Epithelial cell of esophagus (primary cell): ENCODE measurements around the gene TEKT4.
A peak's percentile ranks its signal among the peaks of the same experiment; 100 is the strongest.
"Not testable (repeated sequence)": the region's sequence is repeated elsewhere in the genome, so short reads cannot be mapped to it uniquely, and the experiment has no call there.

ENCODE experiments used
- DNase-seq: peaks from one replicate; pipeline ENCODE4 v3.0.0; 2010; ENCODE audit warnings: low read depth
- H3K4me3 ChIP-seq: 2 replicates; pipeline ENCODE4 v1.5.1; 2011; ENCODE audit warnings: mild to moderate bottlenecking, low read length, control low read depth
- TF ChIP-seq, protein P1 (sequence below): IDR thresholded peaks from 2 replicates; pipeline ENCODE4 v1.5.1; 2011; ENCODE audit warnings: low read depth, mild to moderate bottlenecking, low read length, control low read depth, inconsistent platforms; ENCODE audit not compliant: insufficient read depth; ENCODE audit errors: missing control alignments

Gene TEKT4

GRCh38 chr2:94879982-94880377, 8.8 kb downstream of the TEKT4 start:
- no peak overlapping the region for H3K4me3 ChIP-seq
- TF ChIP-seq, protein P1, sequence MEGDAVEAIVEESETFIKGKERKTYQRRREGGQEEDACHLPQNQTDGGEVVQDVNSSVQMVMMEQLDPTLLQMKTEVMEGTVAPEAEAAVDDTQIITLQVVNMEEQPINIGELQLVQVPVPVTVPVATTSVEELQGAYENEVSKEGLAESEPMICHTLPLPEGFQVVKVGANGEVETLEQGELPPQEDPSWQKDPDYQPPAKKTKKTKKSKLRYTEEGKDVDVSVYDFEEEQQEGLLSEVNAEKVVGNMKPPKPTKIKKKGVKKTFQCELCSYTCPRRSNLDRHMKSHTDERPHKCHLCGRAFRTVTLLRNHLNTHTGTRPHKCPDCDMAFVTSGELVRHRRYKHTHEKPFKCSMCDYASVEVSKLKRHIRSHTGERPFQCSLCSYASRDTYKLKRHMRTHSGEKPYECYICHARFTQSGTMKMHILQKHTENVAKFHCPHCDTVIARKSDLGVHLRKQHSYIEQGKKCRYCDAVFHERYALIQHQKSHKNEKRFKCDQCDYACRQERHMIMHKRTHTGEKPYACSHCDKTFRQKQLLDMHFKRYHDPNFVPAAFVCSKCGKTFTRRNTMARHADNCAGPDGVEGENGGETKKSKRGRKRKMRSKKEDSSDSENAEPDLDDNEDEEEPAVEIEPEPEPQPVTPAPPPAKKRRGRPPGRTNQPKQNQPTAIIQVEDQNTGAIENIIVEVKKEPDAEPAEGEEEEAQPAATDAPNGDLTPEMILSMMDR, result no peak
- no peak for DNase-seq

- H3K4me3 ChIP-seq, result no peak overlapping the region
- TF ChIP-seq, protein P1, result no peak
- no peak for DNase-seq
Measured at GRCh38 chr2:94880507-94880906, 9.3 kb downstream of the TEKT4 start.

DNA sequence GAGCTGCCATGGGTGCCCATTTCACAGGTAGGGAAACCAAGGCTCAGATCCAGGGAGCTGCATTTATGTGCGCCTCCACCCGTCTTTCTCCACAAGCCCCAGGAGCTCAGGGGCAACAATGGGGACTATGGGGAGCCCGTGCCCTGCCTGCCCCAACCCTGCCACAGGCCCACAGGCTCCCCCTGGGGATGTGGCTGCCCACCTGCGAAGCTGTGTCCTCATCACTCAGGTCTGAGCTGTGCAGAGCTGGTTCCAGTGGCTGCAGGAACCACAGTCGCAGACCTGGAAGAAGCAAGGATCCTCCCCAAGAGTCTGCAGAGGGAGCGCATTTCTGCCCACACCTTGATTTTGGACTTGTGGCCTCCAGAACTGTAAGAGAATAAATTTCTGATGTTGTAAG, 9.8 kb downstream of the TEKT4 start:
- DNase-seq, result no peak
- no peak overlapping the region for H3K4me3 ChIP-seq
- TF ChIP-seq, protein P1, result no peak

DNA sequence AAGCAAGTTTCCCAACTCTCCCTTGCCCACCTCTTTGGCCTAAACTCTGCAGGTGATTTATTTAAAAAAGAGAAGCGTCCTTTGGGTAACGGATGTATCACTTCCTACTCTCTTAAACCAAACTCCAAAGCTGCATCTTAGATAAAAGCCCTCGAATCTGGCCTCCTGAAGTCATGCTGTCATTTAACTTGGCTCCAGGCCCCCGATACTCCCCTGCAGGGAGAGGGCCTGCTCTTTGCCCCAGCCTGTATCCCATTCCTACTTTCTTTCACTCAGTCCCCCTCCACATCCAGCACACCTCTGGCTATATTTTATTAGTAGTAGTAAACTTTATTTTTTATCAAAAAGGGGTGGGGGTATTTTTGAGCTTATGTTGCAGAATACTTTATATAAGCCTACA, 19.0 kb downstream of the TEKT4 start:
- DNase-seq, result no peak
- no peak overlapping the region for H3K4me3 ChIP-seq
- TF ChIP-seq, protein P1, result no peak

DNA sequence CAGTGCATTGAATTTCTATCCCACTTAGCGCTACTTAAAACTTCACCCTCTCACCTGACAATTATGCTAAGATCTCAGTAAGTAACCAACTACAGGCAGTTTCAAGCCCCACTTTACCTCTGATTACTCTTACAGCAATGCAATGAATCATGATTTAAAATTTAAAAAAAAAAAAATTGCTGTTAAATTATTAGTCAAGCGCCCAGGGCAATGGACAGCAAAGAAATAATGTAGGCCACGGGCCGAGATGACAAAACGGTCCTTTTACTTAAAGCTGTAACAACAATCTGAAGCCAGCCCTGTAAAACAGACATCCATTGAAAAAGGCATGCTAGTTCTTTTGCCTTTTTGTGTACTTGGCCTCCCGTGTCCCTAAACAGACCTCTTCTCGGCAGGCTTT, 24.0 kb downstream of the TEKT4 start:
- not testable (repeated sequence) for H3K4me3 ChIP-seq

DNA sequence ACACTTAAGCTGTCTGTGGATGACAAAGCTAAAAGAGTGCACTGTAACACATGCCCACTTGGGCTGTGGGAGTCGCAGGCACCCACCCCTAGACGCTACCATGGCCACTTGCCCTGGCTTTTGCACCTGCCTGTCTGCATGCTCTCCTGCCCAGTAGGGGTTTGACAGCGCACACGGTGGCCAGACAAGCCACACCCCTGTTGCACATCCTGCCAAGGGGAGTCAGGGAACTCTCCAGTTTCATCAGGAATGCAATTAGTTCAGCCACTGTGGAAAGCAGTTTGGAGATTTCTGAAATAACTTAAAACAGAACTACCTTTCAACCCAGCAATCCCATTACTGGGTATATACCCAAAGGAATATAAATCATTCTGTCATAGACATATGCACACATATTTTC, 35.7 kb downstream of the TEKT4 start:
- not testable (repeated sequence) for DNase-seq, H3K4me3 ChIP-seq

More for the DNA sequence above, 24.0 kb downstream of the TEKT4 start:
- peak; percentile 31 for DNase-seq

DNA sequence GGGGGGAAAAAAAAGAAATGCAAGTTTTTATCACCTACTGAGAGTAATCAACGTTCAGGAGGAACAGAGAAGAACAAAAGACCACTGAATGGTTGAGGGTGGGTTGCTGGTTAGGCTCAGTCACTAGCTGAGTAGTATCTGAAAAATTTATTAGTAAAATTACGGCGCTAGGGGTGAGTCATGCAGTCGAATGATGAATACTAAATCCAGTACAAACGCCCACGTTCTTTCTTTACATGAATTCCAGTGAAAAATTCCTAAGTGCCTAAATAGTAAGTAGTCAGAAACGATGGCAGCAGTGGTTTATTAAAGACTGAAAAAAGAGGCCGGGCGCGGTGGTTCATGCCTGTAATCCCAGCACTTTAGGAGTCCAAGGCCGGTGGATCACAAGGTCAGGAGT, 52.0 kb downstream of the TEKT4 start:
- H3K4me3 ChIP-seq, result no peak overlapping the region
- TF ChIP-seq, protein P1, result no peak
- DNase-seq, result no peak

DNA sequence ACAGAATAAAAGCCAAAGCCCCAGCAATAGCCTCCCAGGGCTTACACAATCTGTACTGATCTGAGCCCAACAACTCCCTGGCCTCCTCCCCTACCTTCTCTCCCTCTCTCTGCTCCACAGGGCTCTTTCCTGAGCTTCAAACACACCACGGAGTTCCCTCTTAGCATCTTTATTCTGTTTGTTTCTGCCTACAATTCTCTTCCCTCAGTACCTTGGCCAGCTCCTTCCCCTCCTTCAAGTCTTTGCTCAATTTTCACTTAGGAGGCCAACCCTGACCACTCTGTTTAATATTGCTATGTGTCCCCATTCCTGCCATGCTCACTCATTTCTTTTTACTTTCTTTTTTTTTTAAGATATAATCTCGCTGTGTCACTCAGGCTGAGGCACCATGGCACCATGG, 53.8 kb downstream of the TEKT4 start:
- not testable (repeated sequence) for H3K4me3 ChIP-seq, DNase-seq
